ENCODE measurements around the gene PLA2G6.
"Not testable (repeated sequence)": the region's sequence is repeated elsewhere in the genome, so short reads cannot be mapped to it uniquely, and the experiment has no call there.

DNA sequence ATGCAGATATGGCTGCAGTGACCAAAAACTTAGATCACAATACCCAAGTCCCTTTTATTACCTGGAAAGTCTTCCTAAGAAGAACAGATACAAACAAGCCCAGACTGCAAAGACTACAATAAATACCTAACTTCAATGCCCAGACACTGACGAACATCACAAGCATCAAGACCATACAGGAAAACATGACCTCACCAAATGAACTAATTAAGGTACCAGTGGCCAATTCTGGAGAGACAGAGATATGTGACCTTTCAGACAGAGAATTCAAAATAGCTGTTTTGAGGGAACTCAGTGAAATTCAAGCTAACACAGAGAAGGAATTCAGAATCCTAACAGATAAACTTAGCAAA is 27.1 kb downstream of the PLA2G6 start:
- TF ChIP-seq, protein P1, sequence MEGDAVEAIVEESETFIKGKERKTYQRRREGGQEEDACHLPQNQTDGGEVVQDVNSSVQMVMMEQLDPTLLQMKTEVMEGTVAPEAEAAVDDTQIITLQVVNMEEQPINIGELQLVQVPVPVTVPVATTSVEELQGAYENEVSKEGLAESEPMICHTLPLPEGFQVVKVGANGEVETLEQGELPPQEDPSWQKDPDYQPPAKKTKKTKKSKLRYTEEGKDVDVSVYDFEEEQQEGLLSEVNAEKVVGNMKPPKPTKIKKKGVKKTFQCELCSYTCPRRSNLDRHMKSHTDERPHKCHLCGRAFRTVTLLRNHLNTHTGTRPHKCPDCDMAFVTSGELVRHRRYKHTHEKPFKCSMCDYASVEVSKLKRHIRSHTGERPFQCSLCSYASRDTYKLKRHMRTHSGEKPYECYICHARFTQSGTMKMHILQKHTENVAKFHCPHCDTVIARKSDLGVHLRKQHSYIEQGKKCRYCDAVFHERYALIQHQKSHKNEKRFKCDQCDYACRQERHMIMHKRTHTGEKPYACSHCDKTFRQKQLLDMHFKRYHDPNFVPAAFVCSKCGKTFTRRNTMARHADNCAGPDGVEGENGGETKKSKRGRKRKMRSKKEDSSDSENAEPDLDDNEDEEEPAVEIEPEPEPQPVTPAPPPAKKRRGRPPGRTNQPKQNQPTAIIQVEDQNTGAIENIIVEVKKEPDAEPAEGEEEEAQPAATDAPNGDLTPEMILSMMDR (IDR thresholded peaks at IDR 0.05): not testable (repeated sequence)
- TF ChIP-seq POLR2A (IDR thresholded peaks at IDR 0.05): not testable (repeated sequence)

Data from adrenal gland (tissue), 5 donors.